Progenitor cell of endocrine pancreas (in vitro differentiated cells): ENCODE data around the gene ATP10A. TPM values are rescaled to one million over a fixed set of nuclear protein-coding genes. Genes with fewer than 3 reads are reported as not detected.

Source experiments
- DNase-seq: peaks from one replicate; pipeline ENCODE4 v3.0.0; 2021; ENCODE audit warnings: low spot score; ENCODE audit not compliant: unreplicated experiment
- H3K27ac Mint-ChIP-seq: 2 replicates; pipeline ENCODE4 v1.8.0; 2021; ENCODE audit warnings: mild to moderate bottlenecking, moderate library complexity, mixed read lengths
- H3K27me3 Mint-ChIP-seq: 2 replicates; pipeline ENCODE4 v1.8.0; 2021; ENCODE audit warnings: mixed read lengths
- H3K36me3 Mint-ChIP-seq: 2 replicates; pipeline ENCODE4 v1.8.0; 2022; ENCODE audit warnings: mixed read lengths; ENCODE audit not compliant: insufficient read depth
- H3K4me1 Mint-ChIP-seq: 2 replicates; pipeline ENCODE4 v1.8.0; 2021; ENCODE audit warnings: low read depth, mixed read lengths
- H3K4me3 Mint-ChIP-seq: 2 replicates; pipeline ENCODE4 v1.8.0; 2021; ENCODE audit warnings: low read depth, mild to moderate bottlenecking, moderate library complexity, mixed read lengths
- H3K9me3 Mint-ChIP-seq: 2 replicates; pipeline ENCODE4 v1.8.0; 2021; ENCODE audit warnings: low read depth, mixed read lengths
- CTCF ChIP-seq: fragments of 200-600 bp; sonication (generic); IDR thresholded peaks from one replicate; pipeline ENCODE4 v1.5.0; 2021; ENCODE audit warnings: antibody characterized with exemption, mild to moderate bottlenecking; ENCODE audit not compliant: unreplicated experiment
- total RNA-seq: library from RNA; stranded (reverse); gene quantifications from 2 replicates; pipeline ENCODE4 v1.2.1, GENCODE V29; 2021

Gene ATP10A
- total RNA-seq, 1 donor from 2014 or later, result 0.07 TPM

GRCh38 chr15:25905140-25905539, 42.0 kb upstream of the ATP10A start:
- DNase-seq, result no peak
- Mint-ChIP-seq H3K27ac (no peak overlapping the region), H3K4me3 (no peak overlapping the region), H3K4me1 (peaks cover 5% of the 10 kb centered on the region), H3K9me3 (no peaks in the 10 kb centered on the region), H3K36me3 (no peaks in the 10 kb centered on the region), H3K27me3 (no peaks in the 10 kb centered on the region)
- no peak for TF ChIP-seq CTCF

- no peak for TF ChIP-seq CTCF
- DNase-seq, result no peak
- peaks cover 5% of the 10 kb centered on the region for H3K4me1 Mint-ChIP-seq
- H3K27me3 Mint-ChIP-seq, result no peaks in the 10 kb centered on the region
- H3K9me3 Mint-ChIP-seq, result no peaks in the 10 kb centered on the region
- H3K36me3 Mint-ChIP-seq, result no peaks in the 10 kb centered on the region
- no peak overlapping the region for H3K27ac Mint-ChIP-seq
- H3K4me3 Mint-ChIP-seq, result no peak overlapping the region
Measured at GRCh38 chr15:25903024-25903581, 40.0 kb upstream of the ATP10A start.

GRCh38 chr15:25901811-25902605, 38.9 kb upstream of the ATP10A start:
- DNase-seq, result no peak
- no peaks in the 10 kb centered on the region for H3K36me3 Mint-ChIP-seq
- no peak overlapping the region for H3K4me3 Mint-ChIP-seq
- no peak overlapping the region for H3K27ac Mint-ChIP-seq
- H3K4me1 Mint-ChIP-seq, result peaks cover 5% of the 10 kb centered on the region
- no peaks in the 10 kb centered on the region for H3K9me3 Mint-ChIP-seq
- H3K27me3 Mint-ChIP-seq, result no peaks in the 10 kb centered on the region
- no peak for TF ChIP-seq CTCF

GRCh38 chr15:25900901-25901300, 37.8 kb upstream of the ATP10A start:
- Mint-ChIP-seq H3K9me3 (no peaks in the 10 kb centered on the region), H3K27ac (no peak overlapping the region), H3K27me3 (no peaks in the 10 kb centered on the region), H3K4me1 (peaks cover 5% of the 10 kb centered on the region), H3K36me3 (no peaks in the 10 kb centered on the region), H3K4me3 (no peak overlapping the region)
- no peak for TF ChIP-seq CTCF
- no peak for DNase-seq

- no peaks in the 10 kb centered on the region for H3K9me3 Mint-ChIP-seq
- H3K36me3 Mint-ChIP-seq, result no peaks in the 10 kb centered on the region
- H3K27ac Mint-ChIP-seq, result no peak overlapping the region
Measured at GRCh38 chr15:25900431-25900830, 37.3 kb upstream of the ATP10A start.

More at GRCh38 chr15:25900431-25900830, 37.3 kb upstream of the ATP10A start:
- DNase-seq, result no peak
- H3K4me3 Mint-ChIP-seq, result no peak overlapping the region
- TF ChIP-seq CTCF, result no peak
- H3K4me1 Mint-ChIP-seq, result peaks cover 5% of the 10 kb centered on the region
- H3K27me3 Mint-ChIP-seq, result no peaks in the 10 kb centered on the region
